Measurements from ENCODE around the gene IYD. TPM values are rescaled to one million over a fixed set of nuclear protein-coding genes. Genes with fewer than 3 reads are reported as not detected.

Gene IYD
- total and polyA plus RNA-seq, 4 experiments from 2014 or later, result not detected

- peaks cover 20 to 33% of the 10 kb centered on the region in 2 donors for H3K27me3 Mint-ChIP-seq
- ChIA-PET POLR2A (ENCODE audit: partially characterized antibody) (no interaction called here), CTCF (ENCODE audit: partially characterized antibody) (interaction anchor here (1.9 kb wide), 1 partner anchor 403 kb away, joined by 5 read pairs; no protein-coding TSS in a partner anchor)
- peaks cover 0 to 2% (median 0%) of the 10 kb centered on the region in 8 donors for H3K9me3 Mint-ChIP-seq
- H3K4me1 ChIP-seq (ENCODE audit: insufficient read depth, low read length), result no peaks in the 10 kb centered on the region
- DNase-seq, result no peak
- no peak overlapping the region for H3K4me3 ChIP-seq (ENCODE audit: low read length in 2 of 2)
- H3K9me3 ChIP-seq (ENCODE audit: control insufficient read depth in 1 of 2, low read length in 2 of 2), result no peaks in the 10 kb centered on the region
- H3K4me3 Mint-ChIP-seq, result no peak overlapping the region
- H3K27ac ChIP-seq (ENCODE audit: low read depth, low read length), result no peak overlapping the region
- H3K4me1 Mint-ChIP-seq, result no peaks in the 10 kb centered on the region
- no peaks in the 10 kb centered on the region for H3K36me3 Mint-ChIP-seq
- H3K27ac Mint-ChIP-seq, result no peak overlapping the region
- H3K27me3 ChIP-seq (ENCODE audit: insufficient read depth, low read length), result no peaks in the 10 kb centered on the region
- H3K36me3 ChIP-seq (ENCODE audit: insufficient read depth, low read length), result no peaks in the 10 kb centered on the region
- intact Hi-C loops (cut with micrococcal nuclease), result loop anchor here (10.0 kb wide), 1 partner anchor 913 kb away; no protein-coding TSS in a partner anchor
Observed at GRCh38 chr6:150412221-150412620, 43.4 kb downstream of the IYD start.

- Mint-ChIP-seq H3K36me3 (no peaks in the 10 kb centered on the region), H3K9me3 (peaks cover 0 to 2% (median 0%) of the 10 kb centered on the region in 8 donors), H3K27ac (no peak overlapping the region), H3K4me1 (peaks cover 2 to 9% (median 3%) of the 10 kb centered on the region in 4 donors), H3K27me3 (peaks cover 24 to 35% of the 10 kb centered on the region in 2 donors), H3K4me3 (no peak overlapping the region)
- Histone ChIP-seq H3K27me3 (ENCODE audit: insufficient read depth, low read length) (no peaks in the 10 kb centered on the region), H3K27ac (ENCODE audit: low read depth, low read length) (no peak overlapping the region), H3K4me1 (ENCODE audit: insufficient read depth, low read length) (peaks cover 3% of the 10 kb centered on the region), H3K36me3 (ENCODE audit: insufficient read depth, low read length) (no peaks in the 10 kb centered on the region), H3K9me3 (ENCODE audit: control insufficient read depth in 1 of 2, low read length in 2 of 2) (no peaks in the 10 kb centered on the region), H3K4me3 (ENCODE audit: low read length in 2 of 2) (no peak overlapping the region)
- ChIA-PET POLR2A (ENCODE audit: partially characterized antibody) (no interaction called here), CTCF (ENCODE audit: partially characterized antibody) (interaction anchor here (1.9 kb wide), 1 partner anchor 402 kb away, joined by 5 read pairs; no protein-coding TSS in a partner anchor)
- DNase-seq, result no peak
- intact Hi-C loops (cut with micrococcal nuclease), result loop anchor here (10.0 kb wide), 1 partner anchor 912 kb away; no protein-coding TSS in a partner anchor
Observed at GRCh38 chr6:150413198-150413597, 44.4 kb downstream of the IYD start.

- intact Hi-C loops (cut with micrococcal nuclease), result loop anchor here (10.0 kb wide), 1 partner anchor 911 kb away; no protein-coding TSS in a partner anchor
Observed at GRCh38 chr6:150413781-150414281, 45.0 kb downstream of the IYD start.

GRCh38 chr6:150416128-150416527 is 47.3 kb downstream of the IYD start:
- no peak overlapping the region for H3K27ac ChIP-seq (ENCODE audit: low read depth, low read length)
- H3K27me3 ChIP-seq (ENCODE audit: insufficient read depth, low read length), result no peaks in the 10 kb centered on the region
- Mint-ChIP-seq H3K27me3 (peaks cover 12 to 26% of the 10 kb centered on the region in 2 donors), H3K36me3 (no peaks in the 10 kb centered on the region), H3K27ac (no peak overlapping the region), H3K4me1 (peaks cover 4 to 22% (median 14%) of the 10 kb centered on the region in 4 donors), H3K4me3 (no peak overlapping the region), H3K9me3 (peaks cover 0 to 6% (median 0%) of the 10 kb centered on the region in 8 donors)
- POLR2A ChIA-PET (ENCODE audit: partially characterized antibody), result no interaction called here
- H3K9me3 ChIP-seq (ENCODE audit: control insufficient read depth in 1 of 2, low read length in 2 of 2), result no peaks in the 10 kb centered on the region
- peaks cover 9% of the 10 kb centered on the region for H3K4me1 ChIP-seq (ENCODE audit: insufficient read depth, low read length)
- no peak for DNase-seq
- intact Hi-C loops (cut with micrococcal nuclease), result loop anchor here (10.0 kb wide), 1 partner anchor 909 kb away; no protein-coding TSS in a partner anchor
- no peaks in the 10 kb centered on the region for H3K36me3 ChIP-seq (ENCODE audit: insufficient read depth, low read length)
- no peak overlapping the region for H3K4me3 ChIP-seq (ENCODE audit: low read length in 2 of 2)
- CTCF ChIA-PET (ENCODE audit: partially characterized antibody), result interaction anchor here (0.9 to 7.3 kb wide), 5 partner anchors 393 to 404 kb away, joined by 4 to 188 read pairs (median 16); no protein-coding TSS in a partner anchor

More at GRCh38 chr6:150413781-150414281, 45.0 kb downstream of the IYD start:
- no peaks in the 10 kb centered on the region for H3K36me3 ChIP-seq (ENCODE audit: insufficient read depth, low read length)
- POLR2A ChIA-PET (ENCODE audit: partially characterized antibody), result no interaction called here
- no peak overlapping the region for H3K4me3 ChIP-seq (ENCODE audit: low read length in 2 of 2)
- H3K9me3 ChIP-seq (ENCODE audit: control insufficient read depth in 1 of 2, low read length in 2 of 2), result no peaks in the 10 kb centered on the region
- Mint-ChIP-seq H3K27ac (no peak overlapping the region), H3K9me3 (peaks cover 0 to 2% (median 0%) of the 10 kb centered on the region in 8 donors), H3K4me3 (no peak overlapping the region), H3K27me3 (peaks cover 20 to 29% of the 10 kb centered on the region in 2 donors), H3K36me3 (no peaks in the 10 kb centered on the region), H3K4me1 (peaks cover 4 to 15% (median 8%) of the 10 kb centered on the region in 4 donors)
- peaks cover 9% of the 10 kb centered on the region for H3K4me1 ChIP-seq (ENCODE audit: insufficient read depth, low read length)
- no peak for DNase-seq
- no peak overlapping the region for H3K27ac ChIP-seq (ENCODE audit: low read depth, low read length)
- H3K27me3 ChIP-seq (ENCODE audit: insufficient read depth, low read length), result no peaks in the 10 kb centered on the region
- CTCF ChIA-PET (ENCODE audit: partially characterized antibody), result interaction anchor here (2.3 kb wide), 1 partner anchor 400 kb away, joined by 6 read pairs; no protein-coding TSS in a partner anchor

- CTCF ChIA-PET (ENCODE audit: partially characterized antibody), result interaction anchor here (1.1 to 7.3 kb wide), 10 partner anchors 8 to 399 kb away, joined by 3 to 188 read pairs (median 12); no protein-coding TSS in a partner anchor
Observed at GRCh38 chr6:150417250-150417649, 48.4 kb downstream of the IYD start.

GRCh38 chr6:150417899-150418826 is 49.4 kb downstream of the IYD start:
- CTCF ChIA-PET (ENCODE audit: partially characterized antibody), result interaction anchor here (0.6 to 7.3 kb wide), 33 partner anchors 9 to 908 kb away, joined by 3 to 188 read pairs (median 4); no protein-coding TSS in a partner anchor
- peak; percentile 44 to 53 (median 51) for DNase-seq
- H3K27ac Mint-ChIP-seq, result peak overlapping the region in 2 of 7 donors; percentile 0 to 19

More at GRCh38 chr6:150417250-150417649, 48.4 kb downstream of the IYD start:
- Mint-ChIP-seq H3K36me3 (no peaks in the 10 kb centered on the region), H3K4me3 (no peak overlapping the region), H3K4me1 (peaks cover 4 to 22% (median 14%) of the 10 kb centered on the region in 4 donors), H3K27me3 (peaks cover 12 to 25% of the 10 kb centered on the region in 2 donors), H3K27ac (no peak overlapping the region), H3K9me3 (peaks cover 0 to 6% (median 0%) of the 10 kb centered on the region in 8 donors)
- Histone ChIP-seq H3K36me3 (ENCODE audit: insufficient read depth, low read length) (no peaks in the 10 kb centered on the region), H3K9me3 (ENCODE audit: control insufficient read depth in 1 of 2, low read length in 2 of 2) (no peaks in the 10 kb centered on the region), H3K4me1 (ENCODE audit: insufficient read depth, low read length) (peaks cover 9% of the 10 kb centered on the region), H3K4me3 (ENCODE audit: low read length in 2 of 2) (no peak overlapping the region), H3K27me3 (ENCODE audit: insufficient read depth, low read length) (no peaks in the 10 kb centered on the region), H3K27ac (ENCODE audit: low read depth, low read length) (no peak overlapping the region)
- DNase-seq, result no peak
- intact Hi-C loops (cut with micrococcal nuclease), result loop anchor here (10.0 kb wide), 1 partner anchor 908 kb away; no protein-coding TSS in a partner anchor
- POLR2A ChIA-PET (ENCODE audit: partially characterized antibody), result no interaction called here

More at GRCh38 chr6:150417899-150418826, 49.4 kb downstream of the IYD start:
- peaks cover 0 to 6% (median 0%) of the 10 kb centered on the region in 8 donors for H3K9me3 Mint-ChIP-seq
- H3K36me3 Mint-ChIP-seq, result no peaks in the 10 kb centered on the region
- Histone ChIP-seq H3K27ac (ENCODE audit: low read depth, low read length) (no peak overlapping the region), H3K36me3 (ENCODE audit: insufficient read depth, low read length) (no peaks in the 10 kb centered on the region), H3K4me3 (ENCODE audit: low read length in 2 of 2) (peak overlapping the region; percentile 8 to 25), H3K27me3 (ENCODE audit: insufficient read depth, low read length) (no peaks in the 10 kb centered on the region), H3K9me3 (ENCODE audit: control insufficient read depth in 1 of 2, low read length in 2 of 2) (no peaks in the 10 kb centered on the region), H3K4me1 (ENCODE audit: insufficient read depth, low read length) (peaks cover 9% of the 10 kb centered on the region)
- H3K4me1 Mint-ChIP-seq, result peaks cover 4 to 22% (median 14%) of the 10 kb centered on the region in 4 donors
- intact Hi-C loops (cut with micrococcal nuclease), result loop anchor here (1.0 to 10.0 kb wide), 4 partner anchors 182 to 907 kb away; no protein-coding TSS in a partner anchor
- POLR2A ChIA-PET (ENCODE audit: partially characterized antibody), result interaction anchor here (1.0 to 1.6 kb wide), 2 partner anchors 396 to 397 kb away, joined by 3 read pairs; no protein-coding TSS in a partner anchor
- H3K27me3 Mint-ChIP-seq, result peaks cover 12 to 21% of the 10 kb centered on the region in 2 donors
- H3K4me3 Mint-ChIP-seq, result peak overlapping the region; percentile 69 to 89 (median 78)

All from CD4-positive, alpha-beta memory T cell (primary cell).